Panc1 (cell line): ENCODE results near the gene GPHN.
A peak's percentile ranks its signal among the peaks of the same experiment; 100 is the strongest.

Source experiments
- CTCF ChIP-seq: fragments of 450-650 bp; IDR thresholded peaks from 2 replicates; pipeline ENCODE4 v1.5.1; 2017; ENCODE audit warnings: mild to moderate bottlenecking
- REST ChIP-seq, 2 experiments: IDR thresholded peaks; 2 replicates each; pipeline ENCODE4 v1.6.1; 2011 to 2012; ENCODE audit warnings: low read depth in 2 of 2, control low read depth in 1 of 2, low read length in 1 of 2, mild to moderate bottlenecking in 1 of 2, moderate library complexity in 1 of 2; ENCODE audit not compliant: insufficient read depth in 1 of 2
- SIN3A ChIP-seq: IDR thresholded peaks from 2 replicates; pipeline ENCODE4 v1.6.1; 2012; ENCODE audit warnings: low read depth, mild to moderate bottlenecking, low read length, moderate library complexity, borderline replicate concordance; ENCODE audit not compliant: insufficient read depth
- TCF7L2 ChIP-seq: IDR thresholded peaks from 2 replicates; pipeline ENCODE4 v1.6.1; 2011; ENCODE audit warnings: mild to moderate bottlenecking, low read depth, low read length, inconsistent platforms

GRCh38 chr14:66507722-66508546, at the start of gene GPHN:
- 0 out of 4 replicates have a peak, but pooled peaks of 1 of the 2 experiments have one; percentile 44 for TF ChIP-seq REST (IDR thresholded peaks at IDR 0.05; ENCODE audit: insufficient read depth in 1 of 2, low read depth in 2 of 2, low read length in 1 of 2)
- no peak for TF ChIP-seq CTCF
- peak; percentile 39; the same call in 1 of the 2 replicates for TF ChIP-seq SIN3A
- no peak for TF ChIP-seq TCF7L2
